ENCODE measurements around the gene CDC27.
"Not testable (repeated sequence)": the region's sequence is repeated elsewhere in the genome, so short reads cannot be mapped to it uniquely, and the experiment has no call there.

The CDC27 gene, protein sequence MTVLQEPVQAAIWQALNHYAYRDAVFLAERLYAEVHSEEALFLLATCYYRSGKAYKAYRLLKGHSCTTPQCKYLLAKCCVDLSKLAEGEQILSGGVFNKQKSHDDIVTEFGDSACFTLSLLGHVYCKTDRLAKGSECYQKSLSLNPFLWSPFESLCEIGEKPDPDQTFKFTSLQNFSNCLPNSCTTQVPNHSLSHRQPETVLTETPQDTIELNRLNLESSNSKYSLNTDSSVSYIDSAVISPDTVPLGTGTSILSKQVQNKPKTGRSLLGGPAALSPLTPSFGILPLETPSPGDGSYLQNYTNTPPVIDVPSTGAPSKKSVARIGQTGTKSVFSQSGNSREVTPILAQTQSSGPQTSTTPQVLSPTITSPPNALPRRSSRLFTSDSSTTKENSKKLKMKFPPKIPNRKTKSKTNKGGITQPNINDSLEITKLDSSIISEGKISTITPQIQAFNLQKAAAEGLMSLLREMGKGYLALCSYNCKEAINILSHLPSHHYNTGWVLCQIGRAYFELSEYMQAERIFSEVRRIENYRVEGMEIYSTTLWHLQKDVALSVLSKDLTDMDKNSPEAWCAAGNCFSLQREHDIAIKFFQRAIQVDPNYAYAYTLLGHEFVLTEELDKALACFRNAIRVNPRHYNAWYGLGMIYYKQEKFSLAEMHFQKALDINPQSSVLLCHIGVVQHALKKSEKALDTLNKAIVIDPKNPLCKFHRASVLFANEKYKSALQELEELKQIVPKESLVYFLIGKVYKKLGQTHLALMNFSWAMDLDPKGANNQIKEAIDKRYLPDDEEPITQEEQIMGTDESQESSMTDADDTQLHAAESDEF

DNA sequence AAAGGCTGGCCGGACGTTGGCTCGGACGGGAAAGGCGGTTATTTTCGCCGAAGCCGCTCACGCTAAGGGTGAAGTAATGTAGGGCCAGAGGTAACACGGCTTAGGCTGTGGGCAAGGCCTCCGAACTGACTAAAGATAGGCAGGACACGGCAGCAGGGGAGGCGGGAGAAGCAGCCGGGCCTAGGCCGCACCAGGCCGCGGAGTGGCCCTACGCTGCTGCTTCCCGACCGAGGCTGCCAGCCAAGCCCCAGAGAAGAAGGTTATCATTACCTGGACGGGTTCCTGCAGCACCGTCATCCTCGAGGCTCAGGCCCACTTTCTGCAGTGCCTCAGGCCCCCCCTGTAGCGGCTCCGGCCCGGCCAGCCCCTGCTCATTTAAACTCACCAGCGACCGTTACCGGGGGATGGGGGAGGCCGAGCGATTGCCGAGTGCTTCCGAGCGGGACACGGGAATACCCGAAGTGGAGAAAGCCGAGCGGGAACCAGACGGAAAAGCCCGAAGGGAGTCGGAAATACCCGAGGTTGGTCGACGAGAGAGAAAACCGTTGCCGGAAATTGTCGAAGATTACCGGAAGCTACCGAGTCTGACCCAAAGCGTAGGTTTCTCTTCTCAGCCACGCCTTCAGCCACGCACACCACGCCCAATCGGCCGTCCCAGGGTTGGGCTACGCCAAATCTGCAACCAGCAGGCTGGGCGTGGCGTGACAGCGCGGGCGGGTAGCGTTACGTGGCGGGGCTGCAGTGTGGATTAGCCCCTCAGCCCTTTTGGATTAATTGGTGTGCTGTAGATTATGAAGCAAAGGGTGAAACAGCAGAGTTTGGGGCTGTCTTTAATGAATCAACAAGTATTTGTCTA lies at the start of gene CDC27:
CDC27 (minus strand) TSS at position 420 of the 856 bp plus-strand sequence; CDS start at position 297, 123 bp downstream.
- DNase-seq, result peak; percentile 98

DNA sequence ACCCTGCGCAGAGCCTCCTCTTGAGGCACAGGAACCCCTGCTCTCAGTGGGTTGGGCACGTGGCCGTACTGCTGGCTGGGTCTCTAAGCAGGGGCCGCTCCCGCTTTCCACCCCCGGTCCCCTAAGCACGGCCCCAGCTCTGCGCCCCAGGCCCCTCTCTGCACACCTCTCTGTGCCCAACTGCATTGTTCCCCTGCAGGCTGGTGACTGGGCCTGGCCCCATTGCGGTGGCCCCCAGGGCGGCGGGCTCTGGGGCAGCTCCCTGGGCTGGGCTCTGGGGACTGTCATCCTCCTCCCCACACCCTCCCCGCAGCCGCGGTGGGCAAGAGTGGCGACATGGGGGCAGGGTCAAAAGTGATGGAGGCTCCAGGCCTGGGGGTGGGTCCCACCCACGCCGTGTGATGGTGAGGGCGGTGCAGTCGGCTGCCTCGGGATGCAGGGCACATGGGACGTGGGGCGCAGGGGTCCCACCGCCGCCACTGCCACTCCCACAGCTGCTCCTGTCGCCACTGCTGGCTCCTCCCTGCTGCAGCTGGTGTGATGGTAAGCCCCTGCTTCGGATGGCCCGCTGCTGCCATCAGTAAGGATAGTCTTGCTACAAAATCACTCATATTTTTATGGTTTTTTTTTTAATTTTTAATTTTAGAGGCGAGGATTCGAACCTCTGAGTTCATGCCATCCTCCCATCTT lies 49.4 kb upstream of the CDC27 start:
- no peak for DNase-seq

- no peak for DNase-seq
Measured at GRCh38 chr17:47237841-47238240, 48.7 kb upstream of the CDC27 start.

- DNase-seq, result no peak
Measured at GRCh38 chr17:47235923-47236322, 46.8 kb upstream of the CDC27 start.

DNA sequence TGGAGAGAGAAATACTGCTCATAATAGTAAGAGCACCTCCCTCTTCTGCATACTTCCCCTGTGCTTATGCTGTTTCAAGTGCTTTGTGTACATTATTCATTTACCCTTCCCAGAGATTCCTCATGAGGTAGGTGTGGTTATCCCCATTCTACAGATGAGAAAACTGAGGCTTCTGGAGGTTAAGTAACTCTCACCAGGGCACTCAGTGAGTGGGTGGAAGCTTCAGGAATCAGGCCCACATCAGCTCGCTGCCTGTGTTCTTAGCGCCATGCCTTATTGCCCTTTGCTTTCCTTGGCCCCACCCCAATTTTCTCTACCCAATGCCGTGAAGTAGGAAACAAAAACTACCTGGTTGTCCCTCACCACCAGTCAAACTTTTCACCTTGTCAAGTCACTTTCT lies 46.4 kb upstream of the CDC27 start:
- DNase-seq, result no peak

DNA sequence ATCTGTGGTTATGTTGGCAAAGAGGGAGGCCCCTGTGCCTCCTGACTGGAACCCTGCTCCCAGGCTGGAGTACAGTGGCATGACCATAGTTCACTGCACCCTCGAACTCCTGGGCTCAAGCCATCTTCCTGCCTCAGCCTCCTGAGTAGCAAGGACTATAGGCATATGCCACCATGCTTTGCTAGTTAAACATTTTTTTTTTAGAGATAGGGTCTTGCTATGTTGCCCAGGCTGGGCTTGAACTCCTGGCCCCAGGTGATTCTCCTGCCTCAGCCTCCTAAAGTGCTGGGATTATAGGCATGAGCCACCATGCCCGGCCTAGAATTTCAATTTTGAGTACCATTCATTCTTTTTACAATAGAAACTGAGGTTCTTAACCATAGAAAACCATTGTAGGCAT lies 43.4 kb upstream of the CDC27 start:
- no peak for DNase-seq

DNA sequence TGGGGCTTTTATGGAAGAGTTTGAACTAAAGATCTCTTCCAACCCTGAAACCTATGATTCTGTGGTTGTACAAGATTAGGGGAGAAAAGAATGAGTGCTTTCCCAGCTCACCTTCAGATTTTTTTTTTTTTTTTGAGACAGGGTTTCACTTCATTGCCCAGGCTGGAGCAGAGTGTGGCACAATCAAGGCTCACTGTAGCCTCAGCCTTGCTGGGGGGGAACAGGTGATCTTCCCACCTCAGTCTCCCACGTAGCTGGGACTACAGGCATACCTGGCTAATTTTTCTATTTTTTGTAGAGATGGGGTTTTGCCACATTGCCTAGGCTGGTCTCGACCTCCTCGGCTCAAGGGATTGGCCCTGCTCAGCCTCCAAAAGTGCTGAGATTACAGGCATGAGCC lies 42.8 kb upstream of the CDC27 start:
- DNase-seq, result no peak

DNA sequence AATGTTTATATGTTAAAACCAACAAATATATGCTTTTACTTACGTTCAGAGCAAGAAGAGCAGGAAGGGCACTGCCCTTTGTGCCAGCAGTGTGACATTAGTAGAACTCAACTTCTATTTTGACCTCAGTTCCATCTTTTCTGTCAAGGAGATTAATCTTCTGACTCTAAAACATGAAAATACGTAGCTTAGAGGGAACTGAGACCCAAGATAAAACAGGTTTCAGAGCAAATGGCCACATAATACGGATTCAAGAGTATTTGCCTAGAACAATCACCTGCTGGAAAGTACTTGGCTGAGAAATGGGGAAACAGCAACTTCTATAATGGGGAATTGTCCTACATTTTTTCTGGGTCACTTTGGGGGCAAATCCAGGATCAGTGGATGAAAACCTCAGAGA lies 42.2 kb upstream of the CDC27 start:
- no peak for DNase-seq

DNA sequence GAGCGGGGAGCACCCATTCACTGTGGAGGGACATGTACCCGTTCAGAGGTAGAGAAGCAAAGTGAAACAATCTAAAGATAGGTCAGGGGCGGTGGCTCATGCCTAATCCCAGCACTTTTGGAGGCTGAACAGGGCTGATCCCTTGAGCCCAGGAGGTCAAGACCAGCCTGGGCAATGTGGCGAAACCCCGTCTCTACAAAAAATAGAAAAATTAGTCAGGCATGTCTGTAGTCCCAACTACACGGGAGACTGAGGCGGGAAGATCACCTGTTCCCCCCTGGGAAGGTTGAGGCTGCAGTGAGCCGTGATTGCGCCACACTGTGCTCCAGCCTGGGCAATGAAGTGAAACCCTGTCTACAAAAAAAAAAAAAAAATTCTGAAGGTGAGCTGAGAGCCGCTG lies 41.8 kb upstream of the CDC27 start:
- DNase-seq, result no peak

DNA sequence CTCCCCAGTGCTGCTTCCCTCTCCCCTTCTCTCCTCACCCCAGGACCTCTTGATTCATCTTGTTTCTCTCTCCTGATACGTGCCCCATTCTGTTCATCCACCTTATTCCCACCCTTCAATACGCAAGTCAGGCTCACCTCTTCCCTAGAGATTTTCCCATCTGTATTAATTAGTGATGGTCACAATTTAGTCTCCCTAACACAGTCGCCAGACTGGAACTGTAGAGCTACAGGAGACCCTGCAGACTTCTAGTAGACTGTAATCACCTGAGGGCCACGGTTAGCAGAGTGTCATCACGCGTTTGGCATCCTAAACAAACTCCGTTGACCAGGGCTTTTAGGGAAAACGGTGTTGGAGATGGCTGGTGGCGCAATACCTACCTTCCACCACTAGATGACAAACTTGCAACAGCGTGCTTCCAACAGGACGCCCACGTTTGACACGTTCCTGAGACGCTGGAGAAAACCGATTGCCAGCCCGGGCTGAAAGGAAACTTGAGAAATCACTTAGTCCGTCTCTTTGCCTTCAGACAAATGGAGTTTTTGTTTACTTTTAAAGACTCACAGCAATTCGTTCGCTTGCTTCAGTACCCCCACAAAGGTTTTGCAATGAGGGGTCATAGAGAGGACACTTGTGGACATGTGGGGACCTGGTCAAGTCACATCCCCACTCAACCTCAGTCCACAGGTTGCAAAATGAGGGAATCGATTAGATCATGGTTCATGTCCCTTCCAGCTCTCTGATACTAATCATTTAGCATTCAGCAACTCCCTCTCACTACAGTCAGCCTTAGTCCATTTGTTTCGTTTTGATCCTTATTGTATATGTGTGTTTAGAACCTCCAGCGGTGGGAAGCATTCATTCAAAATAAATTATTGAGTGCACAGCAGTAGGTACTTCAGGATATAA lies 40.7 kb upstream of the CDC27 start:
- DNase-seq, result peak; percentile 93

GRCh38 chr17:47227862-47228261 lies 38.8 kb upstream of the CDC27 start:
- DNase-seq, result no peak

DNA sequence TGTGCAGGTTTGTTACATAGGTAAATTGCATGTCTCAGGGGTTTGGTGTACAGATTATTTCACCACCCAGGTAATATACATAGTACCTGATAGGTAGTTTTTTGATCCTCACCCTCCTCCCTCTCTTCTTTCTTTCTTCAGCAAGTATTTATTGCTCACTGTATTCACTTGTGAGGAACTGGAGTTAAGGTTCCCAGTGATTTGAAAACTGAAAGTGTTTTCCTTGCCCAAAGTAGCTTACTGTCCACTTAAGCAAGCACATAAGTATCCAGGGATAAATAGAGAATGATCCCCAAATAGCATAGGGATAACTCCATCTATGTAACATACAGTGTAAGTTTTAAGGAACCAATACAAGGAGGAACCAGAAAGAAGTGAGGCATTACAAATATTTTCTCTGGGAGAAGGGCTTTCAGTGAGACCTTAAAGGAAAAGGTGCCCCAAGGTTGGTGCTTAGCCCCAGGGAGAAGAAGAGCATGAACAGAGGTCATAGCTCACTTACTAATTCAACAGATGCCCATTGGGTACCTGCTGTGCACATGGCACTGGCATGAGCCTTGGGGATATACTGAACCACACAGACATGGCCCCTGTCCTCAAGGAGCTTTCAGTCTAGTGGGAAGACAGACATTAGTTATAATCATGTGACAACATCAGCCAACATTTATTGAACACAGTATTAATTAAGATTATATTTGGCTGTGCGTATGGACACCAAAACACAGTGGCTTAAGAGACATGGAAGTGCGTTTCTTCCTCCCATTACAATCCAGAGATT lies 37.0 kb upstream of the CDC27 start:
- no peak for DNase-seq

DNA sequence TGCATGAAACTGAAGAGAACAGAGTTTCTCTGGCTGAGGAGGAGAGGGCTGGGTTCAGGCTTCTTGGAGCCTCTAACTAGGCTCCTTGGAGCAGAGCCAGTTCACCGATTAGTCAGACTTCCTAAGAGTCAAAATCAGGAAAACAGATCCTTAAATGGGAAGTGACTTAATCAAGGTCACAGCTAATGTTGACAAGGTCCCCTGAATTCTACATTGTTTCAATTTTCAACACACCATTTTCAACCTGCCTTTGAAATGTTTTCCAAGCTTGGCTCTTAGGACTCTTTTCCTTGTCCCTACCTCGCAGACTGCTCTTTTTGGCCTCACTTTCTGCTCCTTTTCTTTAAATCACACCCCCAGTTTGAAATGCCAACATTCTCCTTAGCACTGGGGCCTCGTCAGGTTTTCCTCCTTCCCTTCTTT lies 36.4 kb upstream of the CDC27 start:
- DNase-seq, result peak; percentile 90

GRCh38 chr17:47224966-47225365 lies 35.9 kb upstream of the CDC27 start:
- peak; percentile 66 for DNase-seq

- not testable (repeated sequence) for DNase-seq
Measured at GRCh38 chr17:47224077-47224476, 35.0 kb upstream of the CDC27 start.

- DNase-seq, result no peak
Measured at GRCh38 chr17:47223460-47223859, 34.4 kb upstream of the CDC27 start.

GRCh38 chr17:47223007-47223406 lies 33.9 kb upstream of the CDC27 start:
- no peak for DNase-seq

- DNase-seq, result no peak
Measured at GRCh38 chr17:47222047-47222446, 33.0 kb upstream of the CDC27 start.

DNA sequence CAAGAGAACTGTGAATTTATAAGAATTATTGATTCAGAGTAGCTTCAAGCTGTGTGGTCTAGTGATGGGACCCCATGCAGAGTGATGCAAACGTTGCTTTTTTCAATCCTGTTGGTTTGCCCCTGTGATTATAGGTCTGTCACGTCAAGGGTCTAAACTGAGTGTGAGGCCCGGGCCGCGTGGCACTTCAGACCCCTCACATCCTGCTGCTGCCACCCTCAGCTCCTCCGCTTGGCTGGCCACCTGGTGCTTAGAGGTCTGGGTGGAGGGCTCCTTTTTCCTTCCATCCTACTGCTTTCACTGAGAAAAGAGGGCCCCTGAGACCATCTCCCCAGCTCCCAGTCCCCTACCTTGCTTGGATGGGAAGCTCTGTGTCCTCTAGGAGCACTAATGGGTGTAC lies 32.1 kb upstream of the CDC27 start:
- DNase-seq, result no peak

DNA sequence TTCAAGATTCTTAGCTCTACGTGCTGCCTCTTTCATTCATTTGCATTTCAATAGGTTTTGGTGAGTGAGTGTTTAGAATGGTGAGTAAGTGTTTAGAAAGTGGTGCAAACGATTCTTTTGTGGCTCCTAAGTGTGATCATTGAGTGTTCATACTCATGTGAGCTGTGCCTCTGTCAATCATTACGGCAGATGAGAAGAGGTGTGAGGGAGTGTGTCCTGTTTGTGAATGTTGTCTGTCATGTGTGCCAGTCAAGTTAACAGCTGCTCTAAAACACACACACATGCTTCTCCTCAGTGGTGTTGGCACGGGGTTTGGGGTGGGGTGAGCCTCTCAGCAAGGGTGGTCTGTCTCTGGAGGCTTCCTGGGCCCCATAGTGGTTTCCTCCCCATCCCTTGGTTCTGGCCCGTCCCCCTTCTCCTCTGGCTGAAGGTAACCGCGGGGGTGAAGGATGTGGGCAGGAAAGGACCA lies 31.5 kb upstream of the CDC27 start:
- no peak for DNase-seq
